Vagina (tissue), 2 donors: Measurements from ENCODE around the gene APAF1.

Experiments
- CTCF ChIP-seq, 3 experiments: fragments of 450-650 bp in 2 of 3; fragments of 200-600 bp in 1 of 3; sonication (generic) in 1 of 3; IDR thresholded peaks; one replicate each; pipeline ENCODE4 v1.5.1; 2017 to 2019; ENCODE audit warnings: antibody characterized with exemption in 3 of 3, mild to moderate bottlenecking in 2 of 3, moderate library complexity in 2 of 3
- POLR2A ChIP-seq, 2 donors: fragments of 450-650 bp; IDR thresholded peaks; one replicate each; pipeline ENCODE4 v1.6.1; 2017; ENCODE audit warnings: antibody characterized with exemption in 2 of 2, mild to moderate bottlenecking in 2 of 2, moderate library complexity in 2 of 2

- TF ChIP-seq CTCF (IDR thresholded peaks at IDR 0.05) (no peak), POLR2A (IDR thresholded peaks at IDR 0.05) (no peak)
These were observed 124.0 kb downstream of the APAF1 start for GRCh38 chr12:98769068-98769467.
